SIG-M5 treated with dmso at 0.1 percent for 504 hours (cell line): ENCODE measurements around the gene IFITM2.
"Not testable (repeated sequence)": the region's sequence is repeated elsewhere in the genome, so short reads cannot be mapped to it uniquely, and the experiment has no call there.

Experiments
- DNase-seq: peaks from one replicate; lab custom pipeline; 2025; ENCODE audit not compliant: unreplicated experiment; lab: John Stamatoyannopoulos, UW

Gene IFITM2

DNA sequence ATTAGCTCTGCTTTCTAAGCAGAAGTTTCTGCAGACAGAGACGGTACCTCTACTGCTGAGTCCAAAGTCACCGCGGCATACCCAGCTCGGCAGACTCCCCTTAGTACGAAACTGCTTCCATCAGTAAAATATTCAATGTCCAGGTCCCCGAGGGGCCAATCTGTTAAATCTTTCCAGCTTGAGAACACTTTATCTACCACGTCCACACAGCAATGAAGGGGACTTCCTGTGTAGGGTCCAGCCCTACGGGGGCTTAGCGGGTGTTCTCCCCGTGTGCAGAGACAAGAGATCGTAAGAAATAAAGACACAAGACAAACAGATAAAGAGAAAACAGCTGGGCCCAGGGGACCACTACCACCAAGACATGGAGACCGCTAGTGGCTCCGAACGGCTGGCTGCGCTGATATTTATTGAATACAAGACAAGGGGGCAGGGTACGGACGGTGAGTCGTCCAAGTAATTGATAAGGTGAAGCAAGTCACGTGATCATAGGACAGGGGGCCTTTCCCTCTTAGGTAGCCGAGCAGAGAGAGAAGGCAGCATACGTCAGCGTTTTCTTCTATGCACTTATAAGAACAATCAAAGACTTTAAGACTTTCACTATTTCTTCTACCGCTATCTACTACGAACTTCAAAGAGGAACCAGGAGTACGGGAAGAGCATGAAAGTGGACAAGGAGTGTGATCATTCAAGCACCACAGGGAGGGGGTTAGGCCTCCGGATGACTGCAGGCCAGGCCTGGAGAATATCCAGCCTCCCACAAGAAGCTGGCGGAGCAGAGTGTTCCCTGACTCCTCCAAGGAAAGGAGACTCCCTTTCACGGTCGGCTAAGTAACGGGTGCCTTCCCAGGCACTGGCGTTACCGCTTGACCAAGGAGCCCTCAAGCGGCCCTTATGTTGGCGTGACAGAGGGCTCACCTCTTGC, 17.2 kb downstream of the IFITM2 start:
- not testable (repeated sequence) for DNase-seq

DNA sequence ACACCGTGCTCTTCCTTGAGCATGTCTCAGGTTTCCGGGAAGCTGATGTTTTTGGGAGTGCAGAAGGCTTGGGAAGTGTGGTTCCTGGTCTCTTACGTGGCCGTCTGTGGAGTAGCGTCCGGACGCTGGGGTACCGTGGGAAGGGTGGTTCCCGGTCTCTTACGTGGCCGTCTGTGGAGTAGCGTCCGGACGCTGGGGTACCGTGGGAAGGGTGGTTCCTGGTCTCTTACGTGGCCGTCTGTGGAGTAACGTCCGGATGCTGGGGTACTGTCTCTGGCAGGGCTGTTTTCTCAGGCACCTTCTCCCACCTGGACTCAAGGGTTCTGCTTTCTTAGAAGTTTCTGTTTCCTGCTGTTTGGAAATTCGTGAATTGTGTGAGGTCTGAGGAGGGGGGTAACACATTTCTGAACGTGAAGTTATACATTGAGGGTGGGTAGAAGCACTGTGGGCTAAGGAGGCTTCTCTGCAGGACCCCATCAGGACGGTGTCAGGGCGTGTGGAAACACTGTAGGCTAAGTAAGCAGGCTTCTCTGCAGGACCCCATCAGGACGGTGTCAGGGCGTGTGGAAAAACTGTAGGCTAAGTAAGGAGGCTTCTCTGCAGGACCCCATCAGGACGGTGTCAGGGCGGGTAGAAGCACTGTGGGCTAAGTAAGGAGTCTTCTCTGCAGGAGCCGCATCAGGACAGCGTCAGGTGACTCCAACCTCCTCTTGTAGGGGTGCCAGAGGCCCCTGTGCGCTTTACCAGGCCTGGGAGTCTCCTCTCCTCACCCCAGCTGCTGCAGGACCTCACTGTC, 18.4 kb downstream of the IFITM2 start:
- no peak for DNase-seq

DNA sequence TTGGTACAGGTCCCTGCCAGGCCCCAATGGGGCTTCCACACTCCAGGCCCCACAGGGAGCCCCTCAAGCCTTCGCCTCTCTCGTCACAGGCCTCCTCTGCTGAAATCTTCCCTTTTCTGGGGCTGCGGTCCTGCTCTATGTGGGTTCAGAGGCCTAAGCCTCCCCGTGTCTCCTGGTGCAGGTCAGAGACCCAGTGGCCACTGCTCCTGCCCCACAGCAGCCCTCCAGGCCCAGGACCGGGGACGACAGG, 18.9 kb downstream of the IFITM2 start:
- DNase-seq, result no peak

DNA sequence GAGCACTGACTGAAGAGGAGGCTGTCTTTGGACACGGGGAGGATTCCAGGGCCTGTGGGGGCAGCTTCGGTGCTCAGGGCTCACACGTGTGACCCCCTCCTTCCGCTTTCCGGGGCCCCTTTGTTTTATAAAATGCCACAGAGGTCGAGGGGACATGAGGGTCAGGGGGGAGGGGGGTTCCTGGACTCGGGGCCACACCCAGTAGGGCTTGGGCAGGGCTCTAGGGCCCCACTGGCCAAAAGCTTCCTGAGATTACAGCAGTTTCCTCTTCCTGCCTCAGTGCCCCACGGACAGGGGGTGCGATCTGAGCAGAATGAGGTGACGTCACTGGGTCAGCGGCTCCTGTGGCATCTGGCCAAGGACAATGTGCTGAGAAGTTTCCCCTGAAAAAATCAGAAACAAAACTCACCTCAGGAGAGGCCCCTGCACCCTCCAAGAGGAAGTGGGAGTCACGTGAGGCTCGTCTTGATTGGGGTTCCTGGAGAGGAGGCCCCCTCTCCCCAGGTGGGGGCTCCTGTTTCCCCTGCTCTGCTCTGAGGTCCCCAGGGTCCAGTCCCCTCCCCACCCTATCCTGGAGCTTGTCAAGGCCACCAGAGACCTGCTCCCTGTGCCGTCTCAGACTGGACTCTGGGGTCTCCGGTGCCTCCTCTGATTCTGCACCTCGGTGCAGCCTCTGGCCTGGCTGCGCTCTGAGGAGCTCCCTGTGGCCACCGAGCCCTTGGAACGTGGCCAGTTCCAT, 19.4 kb downstream of the IFITM2 start:
- no peak for DNase-seq

DNA sequence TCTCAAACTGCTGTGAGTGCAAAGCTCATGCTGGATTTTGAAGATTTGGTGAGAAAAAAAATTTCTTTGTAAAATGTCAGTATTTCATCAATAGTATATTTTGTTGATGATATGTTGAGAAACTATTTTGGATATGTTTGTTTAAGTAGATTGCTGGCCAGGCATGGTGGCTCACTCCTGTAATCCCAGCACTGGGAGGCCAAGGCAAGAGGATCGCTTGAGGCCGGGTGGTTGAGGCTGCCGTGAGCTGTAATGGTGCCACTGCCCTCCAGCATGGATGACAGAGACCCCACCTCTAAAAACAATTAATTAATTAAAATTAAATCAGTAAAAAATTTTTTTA, 19.9 kb downstream of the IFITM2 start:
- DNase-seq, result no peak

DNA sequence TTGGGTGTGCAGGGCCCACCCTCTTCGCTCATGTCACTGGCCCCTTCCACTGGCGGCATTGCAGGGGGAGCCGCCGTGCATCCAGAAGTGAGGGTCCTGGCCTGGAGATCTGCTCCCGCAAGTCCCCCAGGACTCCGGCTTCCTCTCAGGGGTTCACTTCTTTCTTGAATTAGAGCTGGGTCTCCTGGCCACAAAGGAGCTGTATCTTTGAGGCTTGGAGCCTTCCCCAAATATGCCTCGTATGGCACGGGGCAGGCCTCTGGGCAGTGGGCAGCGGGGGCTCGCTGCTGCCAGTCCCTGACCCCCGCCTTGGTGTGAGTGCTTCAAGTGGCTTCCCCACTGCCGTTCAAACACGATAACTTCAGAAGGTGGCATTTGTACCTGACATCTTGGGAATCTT, 20.4 kb downstream of the IFITM2 start:
- DNase-seq, result no peak

DNA sequence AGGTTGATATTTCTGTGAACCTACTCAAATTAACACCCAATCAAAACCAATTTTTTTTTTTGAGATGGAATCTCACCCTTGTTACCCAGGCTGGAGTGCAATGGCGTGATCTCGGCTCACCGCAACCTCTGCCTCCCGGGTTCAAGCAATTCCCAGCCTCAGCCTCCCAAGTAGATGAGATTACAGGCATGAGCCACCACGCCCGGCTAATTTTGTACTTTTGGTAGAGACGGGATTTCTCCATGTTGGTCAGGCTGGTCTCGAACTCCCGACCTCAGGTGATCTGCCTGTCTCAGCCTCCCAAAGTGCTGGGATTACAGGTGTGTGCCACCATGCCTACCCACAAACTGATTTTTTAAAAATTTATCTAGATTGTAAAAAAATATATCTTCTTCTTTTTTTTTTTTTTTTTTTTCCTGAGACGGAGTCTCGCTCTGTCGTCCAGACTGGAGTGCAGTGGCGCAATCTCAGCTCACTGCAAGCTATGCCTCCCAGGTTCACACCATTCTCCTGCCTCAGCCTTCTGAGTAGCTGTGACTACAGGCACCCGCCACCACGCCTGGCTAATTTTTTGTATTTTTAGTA, 21.0 kb downstream of the IFITM2 start:
- DNase-seq, result not testable (repeated sequence)

DNA sequence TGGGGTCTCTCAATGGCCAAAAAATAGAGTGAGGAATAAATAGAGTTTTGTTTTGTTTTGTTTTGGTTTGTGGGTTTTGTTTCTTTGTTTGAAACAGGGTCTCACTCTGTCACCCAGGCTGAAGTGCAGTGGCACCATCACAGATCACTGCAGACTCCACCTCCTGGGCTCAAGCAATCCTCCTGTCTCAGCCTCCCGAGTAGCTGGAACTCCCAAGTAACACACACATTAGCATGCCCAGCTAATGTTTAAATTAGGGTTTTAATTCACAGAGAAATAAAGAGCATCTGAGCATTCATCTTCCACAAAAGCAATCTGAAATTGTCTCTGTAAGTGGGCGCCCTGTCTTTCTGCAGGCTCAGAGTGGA, 22.3 kb downstream of the IFITM2 start:
- DNase-seq, result no peak

DNA sequence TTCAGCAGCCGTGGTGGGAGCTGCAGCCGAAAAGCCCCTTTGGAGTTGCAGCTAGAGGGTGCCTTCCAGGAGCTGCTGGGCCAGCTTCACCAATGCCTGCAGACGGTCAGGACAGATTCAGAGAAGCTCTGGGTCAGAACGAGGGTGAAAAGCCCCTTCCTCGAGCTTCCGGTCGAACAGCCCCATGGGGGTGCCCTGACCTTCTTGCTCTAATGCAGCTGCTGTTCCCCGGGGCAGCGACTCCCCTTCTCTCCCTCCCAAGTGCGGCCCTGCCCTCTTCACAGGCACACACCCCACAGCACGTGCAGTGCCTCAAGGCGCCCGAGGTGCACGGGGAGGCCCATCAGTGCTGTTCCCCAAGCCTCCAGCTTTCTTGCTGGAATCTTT, 22.7 kb downstream of the IFITM2 start:
- no peak for DNase-seq

DNA sequence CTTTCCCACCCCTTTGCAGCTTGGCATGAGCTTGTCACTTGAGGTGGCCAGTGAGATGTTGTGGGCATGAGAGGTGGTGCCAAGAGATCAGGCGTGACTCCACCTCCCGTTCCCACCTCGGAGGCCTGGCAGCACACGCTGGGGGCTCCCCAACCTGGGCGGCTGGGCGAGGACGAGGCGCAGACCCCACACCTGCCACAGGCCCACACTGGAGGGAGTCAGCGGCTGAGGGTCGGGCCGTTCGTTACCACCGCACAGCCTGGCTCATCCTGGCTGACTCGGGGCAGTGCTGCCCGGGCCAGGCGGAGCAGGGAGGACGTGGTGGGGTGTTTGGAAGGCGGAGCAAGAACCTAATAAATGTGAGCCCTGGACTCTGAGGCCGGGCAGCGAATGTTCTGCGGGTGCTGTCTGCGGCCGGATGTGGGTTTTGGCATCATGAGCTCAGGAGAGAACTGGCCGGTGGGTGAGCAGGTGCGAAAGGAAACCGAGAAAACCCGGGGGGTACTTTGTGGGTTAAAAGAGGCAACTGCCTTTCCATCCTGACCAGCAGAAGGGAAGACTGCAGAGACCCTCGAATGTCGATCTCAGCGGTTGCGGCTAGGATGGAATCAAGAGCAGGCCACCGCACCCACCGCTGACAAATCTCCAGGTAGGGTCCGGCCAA, 23.2 kb downstream of the IFITM2 start:
- no peak for DNase-seq

DNA sequence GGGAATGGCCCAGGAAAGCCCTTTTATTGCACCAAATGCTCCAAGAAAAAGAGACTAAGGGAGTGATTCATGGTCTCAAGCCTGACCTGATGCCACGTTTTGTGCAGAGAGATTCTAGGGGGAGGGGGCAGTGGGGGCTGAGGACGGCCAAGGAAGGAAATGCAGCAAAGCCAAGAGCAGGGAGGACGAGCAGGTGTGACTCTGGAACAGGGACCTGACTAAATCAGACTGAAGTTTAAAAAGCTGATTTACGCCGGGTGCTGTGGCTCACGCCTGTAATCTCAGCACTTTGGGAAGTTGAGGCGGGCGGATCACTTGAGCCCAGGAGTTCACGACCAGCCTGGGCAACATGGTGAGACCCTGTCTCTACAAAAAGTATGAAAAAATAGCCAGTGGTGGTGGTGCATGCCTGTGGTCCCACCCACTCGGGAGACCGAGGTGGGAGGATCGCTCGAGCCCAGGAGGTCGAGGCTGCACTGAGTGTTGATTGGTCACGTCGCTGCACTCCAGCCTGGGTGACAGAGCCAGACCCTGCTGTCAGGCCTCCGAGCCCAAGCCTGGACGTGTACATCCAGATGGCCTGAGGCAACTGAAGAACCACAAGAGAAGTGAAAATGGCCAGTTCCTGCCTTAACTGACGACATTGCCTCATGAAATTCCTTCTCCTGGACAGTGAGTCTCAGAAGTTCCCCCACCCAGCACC, 23.9 kb downstream of the IFITM2 start:
- no peak for DNase-seq

DNA sequence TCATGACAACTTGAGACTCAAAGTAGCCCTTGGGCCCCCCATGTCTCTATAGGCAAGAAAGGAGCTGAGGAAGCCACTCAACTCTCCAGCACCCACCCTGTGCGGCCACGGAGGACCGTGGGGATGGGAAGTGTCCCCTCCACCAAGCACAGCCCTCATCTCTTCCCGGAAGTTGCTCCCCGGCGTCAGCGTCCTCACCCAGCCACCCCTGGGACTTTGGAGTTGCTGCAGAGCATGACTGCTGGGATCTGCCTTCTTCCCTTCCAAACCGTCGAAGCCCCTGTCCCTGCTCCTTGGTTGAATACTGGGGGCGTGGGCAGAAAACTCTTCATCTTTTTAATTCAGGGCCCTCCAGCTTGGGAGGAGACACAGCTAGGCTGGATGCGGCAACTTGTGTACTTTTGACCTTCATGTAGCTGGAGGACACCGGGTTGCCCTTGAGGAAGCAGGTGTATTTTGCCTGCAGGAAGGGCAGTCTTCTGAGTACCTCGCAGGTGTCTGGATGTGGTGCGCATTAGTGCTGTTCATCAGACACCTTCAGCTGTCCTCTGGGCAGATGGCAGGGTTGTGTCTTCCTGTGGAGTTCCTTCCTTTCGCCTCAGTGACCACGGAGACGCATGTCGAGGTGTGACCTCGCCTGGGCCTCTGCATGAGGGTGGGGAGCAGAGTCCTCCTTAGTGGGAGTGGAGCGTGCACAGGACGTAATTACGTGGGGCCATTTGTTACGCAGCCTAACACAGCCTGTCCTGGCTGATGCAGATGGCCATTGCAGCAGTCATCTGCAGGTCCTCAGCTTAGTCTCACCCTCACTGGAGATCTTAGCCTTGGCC, 25.2 kb downstream of the IFITM2 start:
- DNase-seq, result no peak

DNA sequence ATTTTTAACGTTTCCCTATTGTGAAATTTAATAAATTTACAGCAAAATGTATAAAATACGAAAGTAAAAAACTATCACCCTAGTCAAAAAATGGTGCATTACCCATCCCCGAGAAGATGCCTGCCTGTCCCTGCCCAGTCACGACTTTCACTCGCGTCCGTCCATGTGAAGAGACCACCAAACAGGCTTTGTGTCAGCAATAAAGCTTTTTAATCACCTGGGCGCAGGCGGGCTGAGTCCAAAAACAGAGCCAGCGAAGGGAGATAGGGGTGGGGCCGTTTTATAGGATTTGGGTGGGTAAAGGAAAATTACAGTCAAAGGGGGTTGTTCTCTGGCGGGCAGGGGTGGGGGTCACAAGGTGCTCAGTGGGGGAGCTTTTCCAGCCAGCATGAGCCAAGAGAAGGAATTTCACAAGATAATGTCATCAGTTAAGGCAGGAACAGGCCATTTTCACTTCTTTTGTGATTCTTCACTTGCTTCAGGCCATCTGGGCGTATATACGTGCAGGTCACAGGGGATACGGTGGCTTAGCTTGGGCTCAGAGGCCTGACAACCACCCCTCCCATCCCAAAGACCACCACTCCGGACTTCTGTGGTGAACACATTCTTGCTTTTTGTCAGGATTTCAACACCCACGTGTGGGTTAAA, 26.1 kb downstream of the IFITM2 start:
- DNase-seq, result not testable (repeated sequence)

DNA sequence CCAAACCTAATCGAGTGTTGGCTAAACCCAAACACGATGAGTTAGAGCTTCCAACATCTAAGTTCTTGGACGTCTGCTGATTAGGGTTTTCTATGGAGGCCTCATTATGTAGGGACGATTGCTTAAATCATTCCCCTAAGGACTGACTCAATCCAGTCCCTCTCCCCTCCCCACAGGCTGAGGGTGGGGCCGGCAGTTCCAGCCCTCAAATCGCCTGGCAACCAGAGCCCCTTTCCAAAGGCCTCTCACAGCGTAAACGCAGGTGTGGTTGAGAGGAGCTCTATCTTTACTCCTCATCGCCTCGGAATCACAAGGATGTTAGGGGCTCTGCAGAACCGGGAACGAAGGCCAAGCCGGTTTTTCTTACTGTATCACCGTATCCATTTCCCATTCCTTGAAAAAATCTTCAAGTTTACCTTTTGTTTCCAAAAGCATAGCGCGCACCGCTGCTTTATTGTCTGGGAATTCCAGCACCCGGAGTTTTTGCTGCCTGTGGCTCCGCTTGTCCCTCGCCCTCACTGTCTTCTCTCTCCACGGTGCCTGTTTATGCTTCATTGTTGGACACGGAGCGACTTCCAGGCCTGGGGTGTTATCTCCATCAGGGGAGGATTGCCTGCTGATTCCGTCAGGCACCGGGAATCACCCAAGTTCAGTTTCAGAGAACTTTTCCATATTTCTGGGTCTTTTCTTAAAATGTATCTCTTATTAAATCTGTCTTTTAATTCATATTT, 26.8 kb downstream of the IFITM2 start:
- DNase-seq, result no peak

DNA sequence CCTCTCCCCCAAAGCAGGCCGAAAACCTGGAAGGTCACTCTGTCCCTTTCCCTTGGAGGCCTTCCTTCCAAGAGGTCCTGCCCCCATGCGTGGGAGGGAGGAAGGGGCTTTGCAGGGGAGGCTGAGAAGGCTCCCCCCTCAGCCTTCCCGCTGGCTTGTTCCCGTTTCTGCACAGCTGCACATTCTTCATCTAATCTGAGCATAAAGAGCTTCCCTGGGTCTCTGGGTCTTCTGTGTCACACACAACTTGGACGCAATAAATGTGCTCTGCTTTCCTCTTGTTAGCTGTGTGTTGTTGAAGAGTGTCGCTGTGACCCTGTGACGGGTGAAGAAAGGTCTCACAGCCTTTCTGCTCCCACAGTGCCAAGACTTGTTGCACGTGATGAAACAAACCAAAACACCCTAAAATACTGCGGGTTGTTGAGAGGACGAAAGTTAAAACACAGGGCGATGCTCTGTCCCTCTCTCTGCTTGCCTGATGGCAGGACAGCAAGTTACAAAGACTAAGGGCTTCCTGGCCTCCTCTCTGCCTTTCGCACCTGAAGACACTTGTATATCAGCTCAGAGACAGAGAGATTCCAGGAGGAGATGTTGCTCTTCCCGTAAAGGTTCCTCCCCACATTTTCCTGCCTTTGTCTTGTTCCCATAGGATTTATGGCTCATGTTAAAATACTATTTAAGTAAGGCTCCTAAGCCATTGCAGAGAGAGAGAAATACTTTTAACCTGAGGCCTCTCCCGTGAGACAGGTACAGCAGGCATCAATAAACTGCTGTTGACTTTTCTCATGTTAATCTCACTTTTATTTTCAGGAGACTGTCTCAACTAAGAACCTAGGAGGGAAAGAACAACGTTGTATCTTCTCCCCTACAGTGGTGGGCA, 28.4 kb downstream of the IFITM2 start:
- DNase-seq, result no peak

DNA sequence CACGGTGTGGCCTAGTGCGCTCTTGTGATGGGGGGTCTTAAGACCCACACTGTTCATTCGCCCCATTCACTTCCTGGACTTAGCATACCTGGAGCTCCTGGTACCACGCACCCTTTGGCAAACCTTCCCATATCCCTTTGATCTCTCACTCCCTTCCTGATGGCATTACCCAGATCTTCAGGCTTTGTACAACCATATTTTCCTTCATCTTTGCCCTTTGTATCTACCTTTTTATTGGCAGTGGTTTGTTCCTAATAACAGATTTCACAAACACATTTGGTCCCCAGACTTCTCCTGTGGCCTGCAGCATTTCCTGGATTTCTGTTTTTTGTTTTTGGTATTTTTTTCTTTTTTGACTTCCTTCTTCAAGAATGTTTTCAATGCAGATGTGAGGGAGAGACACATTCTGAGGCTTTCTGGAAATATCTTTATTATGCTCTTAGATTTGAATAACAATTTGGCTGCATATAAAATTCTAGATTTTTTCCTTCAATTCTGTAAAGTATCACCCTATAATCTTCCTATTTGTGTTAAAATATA, 29.1 kb downstream of the IFITM2 start:
- DNase-seq, result no peak

DNA sequence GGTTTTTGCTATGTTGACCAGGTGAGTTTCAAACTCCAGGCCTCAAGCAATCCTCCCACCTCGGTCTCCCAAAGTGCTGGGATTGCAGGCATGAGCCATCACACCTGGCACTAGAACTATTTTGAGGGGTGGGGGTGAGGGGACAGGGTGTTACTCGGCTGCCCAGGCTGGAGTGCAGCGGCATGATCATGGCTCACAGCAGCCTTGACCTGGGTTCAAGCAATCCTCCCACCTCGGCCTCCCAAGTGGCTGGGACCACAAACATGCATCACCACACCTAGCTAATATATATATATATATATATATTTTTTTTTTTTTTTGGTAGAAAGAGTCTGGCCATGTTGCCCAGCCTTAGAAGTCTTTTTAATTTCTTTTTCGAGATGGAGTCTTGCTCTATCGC, 30.1 kb downstream of the IFITM2 start:
- DNase-seq, result no peak
